ENCODE measurements around the gene SARDH.

Gene SARDH

DNA sequence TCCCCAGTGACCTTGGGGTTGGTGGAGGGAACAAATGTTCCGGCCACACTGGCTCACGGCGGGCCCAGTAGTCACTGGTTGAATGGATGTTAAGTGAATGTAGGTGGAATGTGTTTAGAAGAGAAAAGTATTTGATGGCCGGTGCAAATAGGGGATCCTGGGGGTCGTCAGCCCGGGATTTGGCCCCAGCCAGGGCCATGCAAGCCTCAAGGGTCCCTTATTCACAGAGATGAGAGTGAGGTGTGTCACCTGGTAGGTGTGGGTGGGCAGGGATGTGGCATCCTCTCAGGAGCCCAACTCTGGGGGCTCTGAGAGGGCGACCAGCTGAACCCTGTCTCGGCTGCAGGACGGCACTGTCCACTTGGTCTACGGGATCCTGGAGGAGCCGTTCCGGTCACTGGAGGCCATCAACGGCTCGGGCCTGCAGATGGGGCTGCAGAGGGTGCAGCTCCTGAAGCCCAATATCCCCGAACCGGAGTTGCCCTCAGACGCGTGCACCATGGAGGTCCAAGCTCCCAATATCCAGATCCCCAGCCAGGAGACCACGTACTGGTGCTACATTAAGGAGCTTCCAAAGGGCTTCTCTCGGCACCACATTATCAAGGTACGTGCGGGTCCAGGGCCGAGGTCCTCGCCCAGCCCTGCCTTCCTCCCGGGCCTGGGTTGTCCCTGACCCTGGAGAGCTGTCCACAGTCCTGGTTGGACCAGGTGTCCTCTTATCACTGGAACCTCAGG lies 96.1 kb downstream of the SARDH start:
- Histone ChIP-seq H3K4me1 (ENCODE audit: insufficient read depth, poor library complexity, severe bottlenecking) (no peaks in the 10 kb centered on the region), H3K36me3 (ENCODE audit: low read depth) (no peaks in the 10 kb centered on the region), H3K4me3 (ENCODE audit: severe bottlenecking) (no peak overlapping the region), H3K9me3 (ENCODE audit: severe bottlenecking) (no peaks in the 10 kb centered on the region), H3K27ac (ENCODE audit: poor library complexity, severe bottlenecking) (no peak overlapping the region), H3K27me3 (ENCODE audit: insufficient read depth, poor library complexity, severe bottlenecking) (peaks cover 56% of the 10 kb centered on the region)
- no peak for DNase-seq (ENCODE audit: low spot score)
- TF ChIP-seq, protein P1, sequence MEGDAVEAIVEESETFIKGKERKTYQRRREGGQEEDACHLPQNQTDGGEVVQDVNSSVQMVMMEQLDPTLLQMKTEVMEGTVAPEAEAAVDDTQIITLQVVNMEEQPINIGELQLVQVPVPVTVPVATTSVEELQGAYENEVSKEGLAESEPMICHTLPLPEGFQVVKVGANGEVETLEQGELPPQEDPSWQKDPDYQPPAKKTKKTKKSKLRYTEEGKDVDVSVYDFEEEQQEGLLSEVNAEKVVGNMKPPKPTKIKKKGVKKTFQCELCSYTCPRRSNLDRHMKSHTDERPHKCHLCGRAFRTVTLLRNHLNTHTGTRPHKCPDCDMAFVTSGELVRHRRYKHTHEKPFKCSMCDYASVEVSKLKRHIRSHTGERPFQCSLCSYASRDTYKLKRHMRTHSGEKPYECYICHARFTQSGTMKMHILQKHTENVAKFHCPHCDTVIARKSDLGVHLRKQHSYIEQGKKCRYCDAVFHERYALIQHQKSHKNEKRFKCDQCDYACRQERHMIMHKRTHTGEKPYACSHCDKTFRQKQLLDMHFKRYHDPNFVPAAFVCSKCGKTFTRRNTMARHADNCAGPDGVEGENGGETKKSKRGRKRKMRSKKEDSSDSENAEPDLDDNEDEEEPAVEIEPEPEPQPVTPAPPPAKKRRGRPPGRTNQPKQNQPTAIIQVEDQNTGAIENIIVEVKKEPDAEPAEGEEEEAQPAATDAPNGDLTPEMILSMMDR (IDR thresholded peaks at IDR 0.05; ENCODE audit: poor library complexity, severe bottlenecking): no peak
- no peak for ATAC-seq (ENCODE audit: low read depth)

DNA sequence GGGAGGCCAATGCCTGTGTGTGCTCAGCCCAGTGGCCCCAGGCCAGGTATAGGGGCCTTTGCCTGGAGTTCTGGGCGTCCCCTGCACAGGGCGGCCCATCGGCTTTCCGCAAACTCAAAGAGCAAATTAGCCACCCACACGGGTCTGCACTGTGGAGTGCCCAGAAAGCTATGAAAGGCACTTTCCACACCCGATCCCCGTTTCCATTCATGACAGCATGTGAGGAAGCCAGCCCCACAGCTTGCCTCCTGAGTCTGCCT lies 96.8 kb downstream of the SARDH start:
- Histone ChIP-seq H3K9me3 (ENCODE audit: severe bottlenecking) (no peaks in the 10 kb centered on the region), H3K36me3 (ENCODE audit: low read depth) (no peaks in the 10 kb centered on the region), H3K27me3 (ENCODE audit: insufficient read depth, poor library complexity, severe bottlenecking) (peaks cover 54% of the 10 kb centered on the region), H3K4me1 (ENCODE audit: insufficient read depth, poor library complexity, severe bottlenecking) (no peaks in the 10 kb centered on the region), H3K27ac (ENCODE audit: poor library complexity, severe bottlenecking) (no peak overlapping the region), H3K4me3 (ENCODE audit: severe bottlenecking) (no peak overlapping the region)
- TF ChIP-seq, protein P1 (IDR thresholded peaks at IDR 0.05; ENCODE audit: poor library complexity, severe bottlenecking): no peak
- DNase-seq (ENCODE audit: low spot score): no peak
- no peak for ATAC-seq (ENCODE audit: low read depth)

DNA sequence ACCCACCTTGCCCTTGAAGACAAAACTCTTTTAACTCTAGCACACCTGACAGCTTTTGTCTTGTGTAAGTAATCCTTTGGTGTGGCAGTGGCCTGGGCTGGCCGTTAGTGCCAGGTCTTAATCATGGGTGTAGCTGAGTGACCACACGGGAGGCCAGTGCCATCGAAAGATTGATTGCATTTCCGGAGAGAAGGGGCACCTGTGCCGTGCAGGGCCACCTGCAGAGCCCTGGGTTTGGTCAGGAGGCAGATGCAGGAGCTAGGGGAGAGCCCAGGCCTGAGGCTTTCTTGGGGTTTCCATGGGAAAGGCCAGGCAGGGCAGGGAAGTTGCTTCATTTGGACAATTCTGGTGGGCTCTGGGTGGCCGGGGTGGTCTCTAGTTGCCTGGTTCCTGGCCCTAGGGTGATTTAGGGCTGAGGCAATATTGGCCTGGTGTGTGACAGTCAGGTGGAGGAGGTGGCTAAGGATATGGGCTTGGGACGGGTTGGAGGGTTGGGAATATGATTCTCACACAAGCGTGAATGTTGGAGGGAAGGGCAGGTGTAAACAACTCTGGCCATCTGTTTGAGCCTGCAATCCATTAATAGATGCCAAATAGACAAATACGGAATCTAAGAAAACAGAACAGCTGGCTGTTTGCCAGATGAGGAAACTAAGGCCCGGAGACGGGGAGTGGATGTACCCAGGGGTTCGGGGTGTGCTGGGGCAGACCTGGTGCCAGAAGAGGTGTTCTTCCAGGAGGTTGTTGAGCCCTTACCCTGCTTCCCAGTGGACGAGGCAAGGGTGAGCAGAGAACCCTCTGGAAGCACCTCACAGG lies 97.4 kb downstream of the SARDH start:
- no peak for ATAC-seq (ENCODE audit: low read depth)
- no peaks in the 10 kb centered on the region for H3K9me3 ChIP-seq (ENCODE audit: severe bottlenecking)
- H3K27me3 ChIP-seq (ENCODE audit: insufficient read depth, poor library complexity, severe bottlenecking): peaks cover 51% of the 10 kb centered on the region
- no peak overlapping the region for H3K4me3 ChIP-seq (ENCODE audit: severe bottlenecking)
- no peak overlapping the region for H3K27ac ChIP-seq (ENCODE audit: poor library complexity, severe bottlenecking)
- no peaks in the 10 kb centered on the region for H3K36me3 ChIP-seq (ENCODE audit: low read depth)
- no peak for DNase-seq (ENCODE audit: low spot score)
- TF ChIP-seq, protein P1 (IDR thresholded peaks at IDR 0.05; ENCODE audit: poor library complexity, severe bottlenecking): no peak
- no peaks in the 10 kb centered on the region for H3K4me1 ChIP-seq (ENCODE audit: insufficient read depth, poor library complexity, severe bottlenecking)

DNA sequence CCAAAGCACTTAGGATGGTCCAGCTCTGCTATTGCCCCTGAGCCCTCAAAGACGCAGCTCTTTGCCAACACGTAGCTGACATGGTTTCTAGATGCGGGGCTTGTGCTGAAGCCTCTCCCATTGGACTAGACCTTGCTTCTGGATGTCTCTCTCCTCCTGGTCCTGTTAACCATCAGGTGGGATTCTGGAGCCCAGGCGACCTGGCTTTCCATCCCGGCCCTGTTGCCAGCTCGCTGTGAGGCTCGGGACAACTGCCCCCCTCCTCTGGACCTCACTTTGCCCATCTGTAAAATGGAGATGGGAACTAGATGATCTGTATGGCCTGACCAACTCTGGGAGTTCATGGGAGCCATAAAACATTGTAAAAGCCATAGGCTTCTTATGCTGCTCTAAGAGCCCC lies 98.0 kb downstream of the SARDH start:
- no peaks in the 10 kb centered on the region for H3K9me3 ChIP-seq (ENCODE audit: severe bottlenecking)
- DNase-seq (ENCODE audit: low spot score) (no peak), ATAC-seq (ENCODE audit: low read depth) (no peak)
- no peaks in the 10 kb centered on the region for H3K4me1 ChIP-seq (ENCODE audit: insufficient read depth, poor library complexity, severe bottlenecking)
- no peak overlapping the region for H3K4me3 ChIP-seq (ENCODE audit: severe bottlenecking)
- peaks cover 51% of the 10 kb centered on the region for H3K27me3 ChIP-seq (ENCODE audit: insufficient read depth, poor library complexity, severe bottlenecking)
- TF ChIP-seq, protein P1 (IDR thresholded peaks at IDR 0.05; ENCODE audit: poor library complexity, severe bottlenecking): no peak
- H3K36me3 ChIP-seq (ENCODE audit: low read depth): no peaks in the 10 kb centered on the region
- no peak overlapping the region for H3K27ac ChIP-seq (ENCODE audit: poor library complexity, severe bottlenecking)

DNA sequence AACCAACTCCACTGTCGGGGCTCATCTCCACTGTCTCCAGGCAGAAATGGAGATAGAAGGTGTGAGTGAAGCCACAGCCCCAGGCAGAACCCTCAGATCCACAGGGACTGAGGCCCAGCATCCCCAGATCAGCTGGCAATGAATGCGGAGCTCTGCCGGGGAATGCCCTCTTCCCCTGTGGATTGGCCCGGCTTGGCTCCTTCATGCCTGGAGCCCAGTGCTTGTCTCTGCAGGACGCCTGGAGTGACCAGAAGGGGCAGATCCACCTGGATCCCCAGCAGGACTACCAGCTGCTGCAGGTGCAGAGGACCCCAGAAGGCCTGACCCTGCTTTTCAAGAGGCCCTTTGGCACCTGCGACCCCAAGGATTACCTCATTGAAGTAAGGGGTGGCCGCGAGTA lies 98.5 kb downstream of the SARDH start:
- ATAC-seq (ENCODE audit: low read depth): no peak
- Histone ChIP-seq H3K9me3 (ENCODE audit: severe bottlenecking) (no peaks in the 10 kb centered on the region), H3K36me3 (ENCODE audit: low read depth) (no peaks in the 10 kb centered on the region), H3K27ac (ENCODE audit: poor library complexity, severe bottlenecking) (no peak overlapping the region), H3K27me3 (ENCODE audit: insufficient read depth, poor library complexity, severe bottlenecking) (peaks cover 51% of the 10 kb centered on the region), H3K4me3 (ENCODE audit: severe bottlenecking) (no peak overlapping the region), H3K4me1 (ENCODE audit: insufficient read depth, poor library complexity, severe bottlenecking) (no peaks in the 10 kb centered on the region)
- TF ChIP-seq, protein P1 (IDR thresholded peaks at IDR 0.05; ENCODE audit: poor library complexity, severe bottlenecking): no peak
- DNase-seq (ENCODE audit: low spot score): no peak
